Neural progenitor cell (in vitro differentiated cells): ENCODE data around the gene TPD52L1. TPM values are rescaled to one million over a fixed set of nuclear protein-coding genes. Genes with fewer than 3 reads are reported as not detected.

Experiments used
- DNase-seq: peaks from one replicate; pipeline ENCODE4 v3.0.0-alpha.2; 2016; ENCODE audit warnings: low spot score
- H2AFZ ChIP-seq: fragments of 200-600 bp; sonication (generic); replicated peaks from 2 replicates; pipeline ENCODE4 v1.6.1; 2016; ENCODE audit warnings: antibody characterized with exemption
- H3F3A ChIP-seq: fragments of 200-600 bp; sonication (generic); 2 replicates; pipeline ENCODE4 v1.6.1; 2016; ENCODE audit warnings: antibody characterized with exemption, low read depth
- H3K27ac ChIP-seq: fragments of 200-600 bp; sonication (generic); 2 replicates; pipeline ENCODE4 v1.5.1; 2016; ENCODE audit warnings: mild to moderate bottlenecking
- H3K27me3 ChIP-seq: fragments of 200-600 bp; sonication (generic); 2 replicates; pipeline ENCODE4 v1.6.1; 2016; ENCODE audit warnings: mild to moderate bottlenecking, moderate library complexity
- H3K36me3 ChIP-seq: fragments of 200-600 bp; sonication (generic); 2 replicates; pipeline ENCODE4 v1.5.1; 2016
- H3K4me1 ChIP-seq: fragments of 200-600 bp; sonication (generic); 2 replicates; pipeline ENCODE4 v1.6.1; 2016; ENCODE audit warnings: mixed run types
- H3K4me2 ChIP-seq: fragments of 200-600 bp; sonication (generic); 2 replicates; pipeline ENCODE4 v1.6.1; 2016
- H3K4me3 ChIP-seq: fragments of 200-600 bp; sonication (generic); 2 replicates; pipeline ENCODE4 v1.5.1; 2016
- H3K79me2 ChIP-seq: fragments of 200-600 bp; sonication (generic); 2 replicates; pipeline ENCODE4 v1.6.1; 2016; ENCODE audit warnings: low read depth
- H3K9ac ChIP-seq: fragments of 200-600 bp; sonication (generic); 2 replicates; pipeline ENCODE4 v1.6.1; 2016
- H3K9me3 ChIP-seq: fragments of 200-600 bp; sonication (generic); 2 replicates; pipeline ENCODE4 v1.5.1; 2016; ENCODE audit warnings: low read depth
- H4K20me1 ChIP-seq: fragments of 200-600 bp; sonication (generic); 2 replicates; pipeline ENCODE4 v1.6.1; 2016; ENCODE audit warnings: low read depth
- H3K27ac Mint-ChIP-seq: 3 replicates; pipeline ENCODE4 v1.8.0; 2021; ENCODE audit warnings: mixed read lengths
- H3K27me3 Mint-ChIP-seq: 2 replicates; pipeline ENCODE4 v1.8.0; 2022; ENCODE audit warnings: low read depth, mild to moderate bottlenecking, inconsistent platforms, moderate library complexity, mixed read lengths; ENCODE audit not compliant: insufficient read depth
- H3K36me3 Mint-ChIP-seq: 3 replicates; pipeline ENCODE4 v1.8.0; 2021; ENCODE audit warnings: mixed read lengths
- H3K4me1 Mint-ChIP-seq: 3 replicates; pipeline ENCODE4 v1.8.0; 2021; ENCODE audit warnings: mixed read lengths
- H3K4me3 Mint-ChIP-seq: 3 replicates; pipeline ENCODE4 v1.8.0; 2021; ENCODE audit warnings: mild to moderate bottlenecking, moderate library complexity, mixed read lengths
- H3K9me3 Mint-ChIP-seq: 3 replicates; pipeline ENCODE4 v1.8.0; 2020; ENCODE audit warnings: mixed read lengths
- EZH2 ChIP-seq: fragments of 200-600 bp; sonication (generic); IDR thresholded peaks from 2 replicates; pipeline ENCODE4 v1.6.1; 2017; ENCODE audit warnings: antibody characterized with exemption, mild to moderate bottlenecking, moderate library complexity
- EZH2phosphoT487 ChIP-seq: fragments of 200-600 bp; sonication (generic); IDR thresholded peaks from 2 replicates; pipeline ENCODE4 v1.6.1; 2017; ENCODE audit warnings: antibody characterized with exemption
- total RNA-seq: library from RNA; depleted of rRNA; stranded (reverse); fragments of >200 nt; gene quantifications from 2 replicates; pipeline ENCODE4 v1.2.3, GENCODE V29; 2015; ENCODE audit warnings: low replicate concordance
- TF ChIP-seq, protein P1 (sequence below): fragments of 200-600 bp; sonication (generic); IDR thresholded peaks from 2 replicates; pipeline ENCODE4 v1.5.1; 2017; ENCODE audit warnings: antibody characterized with exemption, mild to moderate bottlenecking

The TPD52L1 gene
- total RNA-seq, 1 donor from 2014 or later: 9.5 TPM

DNA sequence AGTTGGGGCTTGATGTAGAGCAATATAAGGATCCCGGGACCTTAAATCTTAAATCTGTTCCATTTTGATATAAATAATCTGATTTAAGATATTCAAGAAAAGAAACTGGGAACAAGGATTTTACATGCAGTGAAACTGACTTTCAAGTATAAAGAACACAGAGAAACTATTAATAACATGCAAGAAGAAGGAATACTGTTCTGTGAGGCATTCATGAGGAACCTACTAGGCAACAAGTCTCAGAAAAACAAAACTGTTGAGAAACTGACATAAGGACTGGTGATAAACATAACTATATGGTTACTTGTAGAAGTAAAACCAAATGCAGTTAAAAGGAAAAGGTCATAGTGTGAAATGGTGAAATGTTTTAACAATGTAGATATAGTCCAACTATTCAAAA is 132.4 kb downstream of the TPD52L1 start:
- no peak for TF ChIP-seq EZH2
- TF ChIP-seq, protein P1, sequence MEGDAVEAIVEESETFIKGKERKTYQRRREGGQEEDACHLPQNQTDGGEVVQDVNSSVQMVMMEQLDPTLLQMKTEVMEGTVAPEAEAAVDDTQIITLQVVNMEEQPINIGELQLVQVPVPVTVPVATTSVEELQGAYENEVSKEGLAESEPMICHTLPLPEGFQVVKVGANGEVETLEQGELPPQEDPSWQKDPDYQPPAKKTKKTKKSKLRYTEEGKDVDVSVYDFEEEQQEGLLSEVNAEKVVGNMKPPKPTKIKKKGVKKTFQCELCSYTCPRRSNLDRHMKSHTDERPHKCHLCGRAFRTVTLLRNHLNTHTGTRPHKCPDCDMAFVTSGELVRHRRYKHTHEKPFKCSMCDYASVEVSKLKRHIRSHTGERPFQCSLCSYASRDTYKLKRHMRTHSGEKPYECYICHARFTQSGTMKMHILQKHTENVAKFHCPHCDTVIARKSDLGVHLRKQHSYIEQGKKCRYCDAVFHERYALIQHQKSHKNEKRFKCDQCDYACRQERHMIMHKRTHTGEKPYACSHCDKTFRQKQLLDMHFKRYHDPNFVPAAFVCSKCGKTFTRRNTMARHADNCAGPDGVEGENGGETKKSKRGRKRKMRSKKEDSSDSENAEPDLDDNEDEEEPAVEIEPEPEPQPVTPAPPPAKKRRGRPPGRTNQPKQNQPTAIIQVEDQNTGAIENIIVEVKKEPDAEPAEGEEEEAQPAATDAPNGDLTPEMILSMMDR: no peak
- H3K4me3 ChIP-seq: no peak overlapping the region
- H3K9me3 Mint-ChIP-seq: peaks cover 59% of the 10 kb centered on the region
- no peak overlapping the region for H3K9ac ChIP-seq
- no peaks in the 10 kb centered on the region for H3K4me1 Mint-ChIP-seq
- peaks cover 5% of the 10 kb centered on the region for H3K9me3 ChIP-seq
- no peak overlapping the region for H3K27ac ChIP-seq
- H3K36me3 Mint-ChIP-seq: peaks cover 75% of the 10 kb centered on the region
- no peaks in the 10 kb centered on the region for H3K27me3 Mint-ChIP-seq
- H3F3A ChIP-seq: no peaks in the 10 kb centered on the region
- peaks cover 26% of the 10 kb centered on the region for H3K79me2 ChIP-seq
- DNase-seq: no peak
- no peaks in the 10 kb centered on the region for H4K20me1 ChIP-seq
- no peak overlapping the region for H3K4me3 Mint-ChIP-seq
- peaks cover 23% of the 10 kb centered on the region for H3K36me3 ChIP-seq
- H2AFZ ChIP-seq: no peak overlapping the region
- H3K4me1 ChIP-seq: no peaks in the 10 kb centered on the region
- H3K4me2 ChIP-seq: no peak overlapping the region
- H3K27me3 ChIP-seq: no peaks in the 10 kb centered on the region
- no peak overlapping the region for H3K27ac Mint-ChIP-seq

DNA sequence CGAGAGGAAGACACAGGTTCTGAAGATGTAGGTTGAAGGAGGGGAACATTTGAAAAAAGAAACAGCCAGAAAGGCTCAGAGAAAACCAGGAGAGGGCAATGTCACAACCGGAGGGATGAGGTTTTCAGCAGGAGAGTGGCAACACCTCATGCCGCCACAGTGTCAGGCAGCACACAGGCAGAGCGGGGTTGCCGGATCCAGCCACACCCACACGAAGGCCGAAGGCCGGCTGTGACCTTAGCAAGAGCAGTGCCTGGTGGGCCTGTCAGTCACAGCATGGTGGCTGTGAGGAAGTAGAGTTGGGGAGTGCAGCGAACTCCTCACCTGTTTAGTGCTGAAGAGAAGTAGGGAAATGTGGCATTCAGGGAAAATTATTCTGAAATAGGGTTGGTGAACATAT is 134.1 kb downstream of the TPD52L1 start:
- no peaks in the 10 kb centered on the region for H3K4me1 ChIP-seq
- H3K4me1 Mint-ChIP-seq: no peaks in the 10 kb centered on the region
- H3K9me3 Mint-ChIP-seq: peaks cover 45% of the 10 kb centered on the region
- H3K4me3 ChIP-seq: no peak overlapping the region
- peaks cover 70% of the 10 kb centered on the region for H3K36me3 Mint-ChIP-seq
- no peaks in the 10 kb centered on the region for H3K27me3 ChIP-seq
- peaks cover 13% of the 10 kb centered on the region for H3K79me2 ChIP-seq
- no peaks in the 10 kb centered on the region for H3F3A ChIP-seq
- H3K27ac Mint-ChIP-seq: no peak overlapping the region
- peaks cover 5% of the 10 kb centered on the region for H3K9me3 ChIP-seq
- H3K27me3 Mint-ChIP-seq: no peaks in the 10 kb centered on the region
- no peak for DNase-seq
- no peaks in the 10 kb centered on the region for H4K20me1 ChIP-seq
- H2AFZ ChIP-seq: no peak overlapping the region
- no peak overlapping the region for H3K9ac ChIP-seq
- TF ChIP-seq, protein P1: no peak
- TF ChIP-seq EZH2phosphoT487 (no peak), EZH2 (no peak)
- no peak overlapping the region for H3K4me3 Mint-ChIP-seq
- H3K4me2 ChIP-seq: no peak overlapping the region
- peaks cover 23% of the 10 kb centered on the region for H3K36me3 ChIP-seq
- no peak overlapping the region for H3K27ac ChIP-seq

DNA sequence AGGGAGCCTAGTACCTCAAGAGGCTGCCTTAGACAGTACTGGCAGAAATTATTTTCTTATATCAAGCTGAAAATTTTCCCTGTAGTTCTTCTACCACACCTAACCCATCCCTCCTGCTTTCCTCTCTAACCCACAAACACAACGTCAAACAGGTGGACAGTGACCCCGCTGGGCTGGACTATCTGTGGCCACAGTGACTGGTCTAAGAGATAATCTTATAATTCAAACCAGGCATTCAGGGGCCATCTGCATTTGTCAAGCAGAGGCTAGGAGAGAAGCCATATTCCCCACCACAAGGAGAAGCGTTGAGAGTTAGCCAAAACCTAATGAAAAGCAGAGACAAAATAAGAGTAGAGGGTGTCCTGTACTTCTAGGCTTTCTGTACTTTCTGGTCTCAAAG is 140.0 kb downstream of the TPD52L1 start:
- TF ChIP-seq, protein P1: no peak
- TF ChIP-seq EZH2: no peak
- Histone ChIP-seq H3K4me2 (no peak overlapping the region), H3K9me3 (no peaks in the 10 kb centered on the region), H3K27ac (no peak overlapping the region), H3K9ac (no peak overlapping the region), H4K20me1 (peaks cover 5% of the 10 kb centered on the region), H3K4me3 (no peak overlapping the region), H3K27me3 (no peaks in the 10 kb centered on the region), H3K79me2 (no peaks in the 10 kb centered on the region), H2AFZ (no peak overlapping the region), H3F3A (no peaks in the 10 kb centered on the region), H3K4me1 (no peaks in the 10 kb centered on the region), H3K36me3 (peaks cover 13% of the 10 kb centered on the region)
- peaks cover 3% of the 10 kb centered on the region for H3K9me3 Mint-ChIP-seq
- H3K36me3 Mint-ChIP-seq: peaks cover 46% of the 10 kb centered on the region
- DNase-seq: no peak
- no peak overlapping the region for H3K4me3 Mint-ChIP-seq
- no peak overlapping the region for H3K27ac Mint-ChIP-seq
- no peaks in the 10 kb centered on the region for H3K4me1 Mint-ChIP-seq
- H3K27me3 Mint-ChIP-seq: no peaks in the 10 kb centered on the region

DNA sequence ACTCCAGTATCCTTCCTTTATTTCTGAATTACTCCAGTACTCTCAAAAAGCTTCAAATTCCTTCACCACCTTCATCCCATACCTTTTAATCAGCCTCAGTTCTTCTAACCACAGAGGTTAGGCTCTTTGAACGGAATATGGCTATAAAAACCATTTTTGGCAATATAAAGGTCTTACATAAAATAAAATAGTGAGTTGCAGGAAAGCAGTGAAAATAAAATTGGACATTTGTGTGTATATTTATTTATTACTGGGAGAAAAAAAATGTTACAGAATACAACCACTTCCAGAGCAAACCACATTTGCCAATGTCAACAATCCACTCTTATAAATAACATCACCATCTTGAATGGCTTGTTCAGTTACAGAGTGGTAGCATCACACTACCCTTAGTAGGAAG is 140.5 kb downstream of the TPD52L1 start:
- H3K27me3 ChIP-seq: no peaks in the 10 kb centered on the region
- no peak overlapping the region for H3K4me3 Mint-ChIP-seq
- no peak overlapping the region for H3K27ac ChIP-seq
- no peak overlapping the region for H3K4me2 ChIP-seq
- no peak overlapping the region for H2AFZ ChIP-seq
- DNase-seq: no peak
- no peaks in the 10 kb centered on the region for H3K27me3 Mint-ChIP-seq
- peaks cover 13% of the 10 kb centered on the region for H3K36me3 ChIP-seq
- H3K4me1 Mint-ChIP-seq: no peaks in the 10 kb centered on the region
- peaks cover 3% of the 10 kb centered on the region for H3K9me3 Mint-ChIP-seq
- H3K27ac Mint-ChIP-seq: no peak overlapping the region
- H3K9ac ChIP-seq: no peak overlapping the region
- TF ChIP-seq, protein P1: no peak
- TF ChIP-seq EZH2: no peak
- no peak for TF ChIP-seq EZH2phosphoT487
- no peaks in the 10 kb centered on the region for H3K4me1 ChIP-seq
- peaks cover 47% of the 10 kb centered on the region for H3K36me3 Mint-ChIP-seq
- H3F3A ChIP-seq: no peaks in the 10 kb centered on the region
- H3K4me3 ChIP-seq: no peak overlapping the region
- no peaks in the 10 kb centered on the region for H3K9me3 ChIP-seq
- H4K20me1 ChIP-seq: peaks cover 5% of the 10 kb centered on the region
- no peaks in the 10 kb centered on the region for H3K79me2 ChIP-seq
